Neural cell (in vitro differentiated cells): ENCODE measurements around the gene DOCK10. TPM values are rescaled to one million over a fixed set of nuclear protein-coding genes. Genes with fewer than 3 reads are reported as not detected.

Experiments used
- H2AFZ ChIP-seq: fragments of 200-600, 300-800 bp; sonication (generic), shearing (Covaris generic); 2 replicates; pipeline ENCODE4 v1.6.0; 2014; ENCODE audit warnings: low read depth, mild to moderate bottlenecking, antibody characterized with exemption, low read length, moderate library complexity
- H3F3A ChIP-seq: fragments of 200-600 bp; shearing (Covaris generic); 2 replicates; pipeline ENCODE4 v1.6.1; 2016; ENCODE audit warnings: mild to moderate bottlenecking, moderate library complexity, mixed read lengths, antibody characterized with exemption, low read length; ENCODE audit not compliant: insufficient read depth, poor library complexity, severe bottlenecking
- H3K27ac ChIP-seq: fragments of 200-600, 300-800 bp; sonication (generic), shearing (Covaris generic); 2 replicates; pipeline ENCODE4 v1.5.1; 2014; ENCODE audit warnings: mild to moderate bottlenecking, low read length, moderate library complexity
- H3K27me3 ChIP-seq: fragments of 300-800, 200-600 bp; sonication (generic), shearing (Covaris generic); 2 replicates; pipeline ENCODE4 v1.6.0; 2014; ENCODE audit warnings: mild to moderate bottlenecking, low read depth, low read length, moderate library complexity; ENCODE audit not compliant: insufficient read depth
- H3K36me3 ChIP-seq: fragments of 300-800, 200-600 bp; sonication (generic), shearing (Covaris generic); 2 replicates; pipeline ENCODE4 v1.5.1; 2014; ENCODE audit warnings: mild to moderate bottlenecking, antibody characterized with exemption, low read length, moderate library complexity; ENCODE audit not compliant: insufficient read depth
- H3K4me2 ChIP-seq: fragments of 300-800, 200-600 bp; sonication (generic), shearing (Covaris generic); 2 replicates; pipeline ENCODE4 v1.6.0; 2014; ENCODE audit warnings: mild to moderate bottlenecking, low read length
- H3K4me3 ChIP-seq: fragments of 300-800, 200-600 bp; sonication (generic), shearing (Covaris generic); 2 replicates; pipeline ENCODE4 v1.5.1; 2014; ENCODE audit warnings: mild to moderate bottlenecking, low read length, moderate library complexity
- H3K79me2 ChIP-seq: fragments of 200-600 bp; shearing (Covaris generic); replicated peaks from 2 replicates; pipeline ENCODE4 v1.6.0; 2014; ENCODE audit warnings: mild to moderate bottlenecking, low read length, moderate library complexity; ENCODE audit not compliant: insufficient read depth
- H3K9ac ChIP-seq: fragments of 300-800, 200-600 bp; sonication (generic), shearing (Covaris generic); 2 replicates; pipeline ENCODE4 v1.6.1; 2016; ENCODE audit warnings: mild to moderate bottlenecking, low read length, mixed read lengths
- H3K9me2 ChIP-seq: fragments of 200-600 bp; shearing (Covaris generic); 2 replicates; pipeline ENCODE4 v1.6.1; 2016; ENCODE audit warnings: mild to moderate bottlenecking, low read length, mixed read lengths; ENCODE audit not compliant: insufficient read depth
- H3K9me3 ChIP-seq: fragments of 200-600, 300-800 bp; sonication (generic), shearing (Covaris generic); 2 replicates; pipeline ENCODE4 v1.6.1; 2016; ENCODE audit warnings: mild to moderate bottlenecking, mixed run types, low read length, moderate library complexity, mixed read lengths
- H4K20me1 ChIP-seq: fragments of 200-600 bp; shearing (Covaris generic); 2 replicates; pipeline ENCODE4 v1.6.1; 2016; ENCODE audit warnings: mild to moderate bottlenecking, mixed run types; ENCODE audit not compliant: insufficient read depth
- CTCF ChIP-seq: fragments of 450-650 bp; IDR thresholded peaks from 2 replicates; pipeline ENCODE4 v1.5.1; 2014; ENCODE audit warnings: antibody characterized with exemption, mild to moderate bottlenecking, moderate library complexity; ENCODE audit not compliant: poor library complexity, severe bottlenecking
- EP300 ChIP-seq: fragments of 450-650 bp; conservative IDR thresholded peaks from 2 replicates; pipeline ENCODE4 v1.6.1; 2014; ENCODE audit warnings: antibody characterized with exemption, mild to moderate bottlenecking, moderate library complexity; ENCODE audit not compliant: poor library complexity, severe bottlenecking
- EZH2 ChIP-seq: fragments of 200-600, 300-800 bp; shearing (Covaris generic), sonication (generic); IDR thresholded peaks from 2 replicates; pipeline ENCODE4 v1.6.1; 2014; ENCODE audit warnings: antibody characterized with exemption, low read length, borderline replicate concordance, mild to moderate bottlenecking; ENCODE audit not compliant: insufficient read depth, poor library complexity, severe bottlenecking
- MXI1 ChIP-seq: fragments of 450-650 bp; conservative IDR thresholded peaks from 2 replicates; pipeline ENCODE4 v1.6.1; 2014; ENCODE audit warnings: antibody characterized with exemption, mild to moderate bottlenecking; ENCODE audit not compliant: poor library complexity, severe bottlenecking
- POLR2AphosphoS5 ChIP-seq: IDR thresholded peaks from 2 replicates; pipeline ENCODE4 v1.6.1; 2012
- RAD21 ChIP-seq: fragments of 450-650 bp; conservative IDR thresholded peaks from 2 replicates; pipeline ENCODE4 v1.6.1; 2014; ENCODE audit warnings: antibody characterized with exemption, mild to moderate bottlenecking, moderate library complexity
- REST ChIP-seq: IDR thresholded peaks from 2 replicates; pipeline ENCODE4 v1.6.1; 2012; ENCODE audit warnings: borderline replicate concordance
- SMC3 ChIP-seq: fragments of 450-650 bp; conservative IDR thresholded peaks from 2 replicates; pipeline ENCODE4 v1.6.1; 2014; ENCODE audit warnings: antibody characterized with exemption, mild to moderate bottlenecking, moderate library complexity; ENCODE audit not compliant: poor library complexity
- TAF1 ChIP-seq: IDR thresholded peaks from 2 replicates; pipeline ENCODE4 v1.6.1; 2012; ENCODE audit warnings: low read depth
- polyA plus RNA-seq: library from polyadenylated mRNA; depleted of rRNA; stranded (reverse); fragments of >200 nt; gene quantifications from 2 replicates; pipeline ENCODE4 v1.2.3, GENCODE V29; 2014

The DOCK10 gene
- polyA plus RNA-seq, 1 donor from 2014 or later: 0.37 TPM

GRCh38 chr2:224982910-224983711, 59.2 kb downstream of the DOCK10 start:
- no peak overlapping the region for H2AFZ ChIP-seq
- no peaks in the 10 kb centered on the region for H3K27me3 ChIP-seq
- H3K4me3 ChIP-seq: no peak overlapping the region
- no peak overlapping the region for H3K4me2 ChIP-seq
- no peaks in the 10 kb centered on the region for H3K36me3 ChIP-seq
- no peaks in the 10 kb centered on the region for H3F3A ChIP-seq
- no peaks in the 10 kb centered on the region for H4K20me1 ChIP-seq
- TF ChIP-seq CTCF (no peak), TAF1 (no peak), REST (no peak), EP300 (no peak), EZH2 (no peak), SMC3 (no peak), RAD21 (no peak), POLR2AphosphoS5 (no peak), MXI1 (no peak)
- no peaks in the 10 kb centered on the region for H3K79me2 ChIP-seq
- no peak overlapping the region for H3K27ac ChIP-seq
- no peaks in the 10 kb centered on the region for H3K9me3 ChIP-seq
- no peak overlapping the region for H3K9ac ChIP-seq
- no peaks in the 10 kb centered on the region for H3K9me2 ChIP-seq

GRCh38 chr2:224982226-224982625, 60.0 kb downstream of the DOCK10 start:
- no peaks in the 10 kb centered on the region for H3K36me3 ChIP-seq
- no peak overlapping the region for H3K4me2 ChIP-seq

More at GRCh38 chr2:224982226-224982625, 60.0 kb downstream of the DOCK10 start:
- Histone ChIP-seq H3K27me3 (no peaks in the 10 kb centered on the region), H3K9ac (no peak overlapping the region), H3K79me2 (no peaks in the 10 kb centered on the region), H3F3A (no peaks in the 10 kb centered on the region), H3K9me2 (no peaks in the 10 kb centered on the region), H4K20me1 (no peaks in the 10 kb centered on the region), H2AFZ (no peak overlapping the region), H3K4me3 (no peak overlapping the region), H3K27ac (no peak overlapping the region), H3K9me3 (no peaks in the 10 kb centered on the region)
- no peak for TF ChIP-seq SMC3
- TF ChIP-seq REST: no peak
- no peak for TF ChIP-seq POLR2AphosphoS5
